HEK293 (cell line): Measurements from ENCODE around the gene RIMKLA.

Source experiments
- CTCF ChIA-PET: fragments of 350-600 bp; formaldehyde crosslinking; extraction: SDS; loops from one replicate; lab custom pipeline; 2021; ENCODE audit warnings: antibody characterized with exemption; lab: Yijun Ruan, JAX
- POLR2A ChIA-PET: fragments of 300-600 bp; formaldehyde crosslinking; extraction: SDS; loops from one replicate; lab custom pipeline; 2020; ENCODE audit warnings: antibody characterized with exemption, inconsistent platforms; lab: Yijun Ruan, JAX
- H3K27ac ChIP-seq: fragments of 200-500 bp; sonication (Bioruptor generic); 2 replicates; pipeline ENCODE4 v1.5.1; 2014; ENCODE audit warnings: low read depth, low read length, control low read depth, inconsistent platforms; ENCODE audit errors: extremely low read depth
- H3K36me3 ChIP-seq, 2 experiments: fragments of 200-500 bp in 1 of 2; sonication (Bioruptor generic) in 1 of 2; 1 replicate in 1 of 2; 2 replicates in 1 of 2; pipeline ENCODE4 v1.5.1; 2014 to 2017; ENCODE audit warnings: inconsistent platforms in 2 of 2, low read length in 2 of 2; ENCODE audit not compliant: control insufficient read depth in 2 of 2, insufficient read depth in 1 of 2
- H3K4me1 ChIP-seq: fragments of 200-500 bp; sonication (Bioruptor generic); 2 replicates; pipeline ENCODE4 v1.5.1; 2014; ENCODE audit warnings: mild to moderate bottlenecking, low read length, inconsistent platforms; ENCODE audit not compliant: control insufficient read depth, insufficient read depth
- H3K4me3 ChIP-seq: 2 replicates; pipeline ENCODE4 v1.5.1; 2011; ENCODE audit warnings: low read depth, mild to moderate bottlenecking, control low read depth, low read length, moderate library complexity
- H3K9me3 ChIP-seq: fragments of 200-500 bp; sonication (Bioruptor generic); 2 replicates; pipeline ENCODE4 v1.5.1; 2014; ENCODE audit warnings: low read depth, low read length, inconsistent platforms; ENCODE audit not compliant: control insufficient read depth, insufficient read depth
- HOXA7 ChIP-seq: sonication (generic); formaldehyde crosslinking; IDR thresholded peaks from 2 replicates; pipeline ENCODE4 v1.8.1; 2022; ENCODE audit warnings: missing genetic modification reagents, borderline replicate concordance
- HOXC10 ChIP-seq: sonication (generic); formaldehyde crosslinking; IDR thresholded peaks from 2 replicates; pipeline ENCODE4 v1.8.1; 2023; ENCODE audit warnings: mild to moderate bottlenecking, missing genetic modification reagents
- SALL2 ChIP-seq: fragments of 450-650 bp; formaldehyde crosslinking; IDR thresholded peaks from 2 replicates; pipeline ENCODE4 v1.5.0; 2017; ENCODE audit warnings: missing biosample characterization, mild to moderate bottlenecking, missing genetic modification characterization, borderline replicate concordance
- SETDB1 ChIP-seq: IDR thresholded peaks from one replicate; pipeline ENCODE4 v1.6.1; 2017; ENCODE audit warnings: mild to moderate bottlenecking, low read length, moderate library complexity, mixed read lengths; ENCODE audit not compliant: insufficient read length
- ZBTB21 ChIP-seq: fragments of 450-650 bp; formaldehyde crosslinking; IDR thresholded peaks from 2 replicates; pipeline ENCODE4 v1.5.1; 2017; ENCODE audit warnings: missing biosample characterization, missing genetic modification characterization
- ZFP41 ChIP-seq: fragments of 450-650 bp; formaldehyde crosslinking; IDR thresholded peaks from 2 replicates; pipeline ENCODE4 v1.5.1; 2016; ENCODE audit warnings: missing biosample characterization, missing genetic modification characterization, borderline replicate concordance
- ZNF146 ChIP-seq: fragments of 450-650 bp; formaldehyde crosslinking; IDR thresholded peaks from 2 replicates; pipeline ENCODE4 v1.5.1; 2016; ENCODE audit warnings: missing biosample characterization, missing genetic modification characterization
- ZNF157 ChIP-seq: fragments of 450-650 bp; formaldehyde crosslinking; IDR thresholded peaks from 2 replicates; pipeline ENCODE4 v1.5.1; 2016; ENCODE audit warnings: missing biosample characterization, missing genetic modification characterization
- ZNF19 ChIP-seq: fragments of 450-650 bp; formaldehyde crosslinking; IDR thresholded peaks from 2 replicates; pipeline ENCODE4; 2016; ENCODE audit warnings: missing biosample characterization, missing genetic modification characterization, low read depth
- ZNF202 ChIP-seq: fragments of 450-650 bp; formaldehyde crosslinking; IDR thresholded peaks from 2 replicates; pipeline ENCODE4 v1.5.1; 2016; ENCODE audit warnings: missing biosample characterization, missing genetic modification characterization, borderline replicate concordance
- ZNF211 ChIP-seq: fragments of 450-650 bp; formaldehyde crosslinking; IDR thresholded peaks from 2 replicates; pipeline ENCODE4 v1.5.1; 2016; ENCODE audit warnings: low read depth, missing biosample characterization, missing genetic modification characterization
- ZNF324 ChIP-seq: fragments of 450-650 bp; formaldehyde crosslinking; IDR thresholded peaks from 2 replicates; pipeline ENCODE4 v1.5.1; 2016; ENCODE audit warnings: missing biosample characterization, missing genetic modification characterization
- ZNF350 ChIP-seq: fragments of 450-650 bp; formaldehyde crosslinking; IDR thresholded peaks from 2 replicates; pipeline ENCODE4 v1.5.0; 2017; ENCODE audit warnings: missing biosample characterization, mild to moderate bottlenecking, missing genetic modification characterization
- ZNF426 ChIP-seq: fragments of 450-650 bp; formaldehyde crosslinking; IDR thresholded peaks from 2 replicates; pipeline ENCODE4 v1.5.1; 2017; ENCODE audit warnings: missing biosample characterization, missing genetic modification characterization, mild to moderate bottlenecking, inconsistent platforms, moderate library complexity
- ZNF670 ChIP-seq: fragments of 450-650 bp; formaldehyde crosslinking; IDR thresholded peaks from 2 replicates; pipeline ENCODE4 v1.5.1; 2016; ENCODE audit warnings: missing biosample characterization, missing genetic modification characterization, low read depth
- ZNF768 ChIP-seq: fragments of 450-650 bp; formaldehyde crosslinking; IDR thresholded peaks from 2 replicates; pipeline ENCODE4 v1.5.1; 2018; ENCODE audit warnings: missing biosample characterization, mild to moderate bottlenecking, missing genetic modification characterization
- ZNF776 ChIP-seq: fragments of 450-650 bp; formaldehyde crosslinking; IDR thresholded peaks from 2 replicates; pipeline ENCODE4 v1.5.0; 2017; ENCODE audit warnings: missing biosample characterization, missing genetic modification characterization, borderline replicate concordance
- ZNF791 ChIP-seq: fragments of 450-650 bp; formaldehyde crosslinking; IDR thresholded peaks from 2 replicates; pipeline ENCODE4 v1.5.1; 2016; ENCODE audit warnings: missing biosample characterization, missing genetic modification characterization
- TF ChIP-seq, protein P1 (sequence below): fragments of 450-650 bp; formaldehyde crosslinking; IDR thresholded peaks from 2 replicates; pipeline ENCODE4 v1.5.1; 2017; ENCODE audit warnings: missing biosample characterization, missing genetic modification characterization
- TF ChIP-seq, protein P2 (sequence below): fragments of 450-650 bp; formaldehyde crosslinking; conservative IDR thresholded peaks from 2 replicates; pipeline ENCODE4 v1.5.1; 2016; ENCODE audit warnings: low read depth, missing biosample characterization, missing genetic modification characterization
- TF ChIP-seq, protein P3 (sequence below): fragments of 450-650 bp; formaldehyde crosslinking; IDR thresholded peaks from 2 replicates; pipeline ENCODE4 v1.5.1; 2016; ENCODE audit warnings: missing biosample characterization, missing genetic modification characterization

The RIMKLA gene

DNA sequence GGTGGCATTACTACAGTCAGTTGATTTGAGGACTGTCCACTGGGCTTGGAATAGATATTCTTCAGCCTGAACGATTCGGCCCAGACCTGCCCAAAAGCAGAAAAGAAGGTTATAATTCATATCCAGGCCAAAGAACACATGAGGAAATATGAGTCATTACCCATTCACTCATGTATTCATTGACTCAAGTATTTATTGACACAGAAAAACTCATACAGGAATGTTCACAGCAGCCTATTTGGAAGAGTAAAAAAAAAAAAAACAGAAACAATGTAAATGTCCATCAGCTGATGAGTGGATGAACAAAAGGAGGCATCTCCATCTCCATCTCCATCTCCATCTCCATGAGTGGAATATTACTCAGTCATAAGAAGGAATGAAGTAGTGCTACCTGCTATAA, 59.3 kb downstream of the RIMKLA start:
- CTCF ChIA-PET, result interaction anchor here (0.6 kb wide), 1 partner anchor 95 kb away, joined by 3 read pairs; no protein-coding TSS in a partner anchor
- H3K27ac ChIP-seq, result no peak overlapping the region
- POLR2A ChIA-PET, result no interaction called here
- TF ChIP-seq HOXA7, result no peak
- 0 out of 2 replicates have a peak, but pooled peaks have one; percentile 24 for TF ChIP-seq ZNF146 (tag by site-specific recombination)
- TF ChIP-seq, protein P1, sequence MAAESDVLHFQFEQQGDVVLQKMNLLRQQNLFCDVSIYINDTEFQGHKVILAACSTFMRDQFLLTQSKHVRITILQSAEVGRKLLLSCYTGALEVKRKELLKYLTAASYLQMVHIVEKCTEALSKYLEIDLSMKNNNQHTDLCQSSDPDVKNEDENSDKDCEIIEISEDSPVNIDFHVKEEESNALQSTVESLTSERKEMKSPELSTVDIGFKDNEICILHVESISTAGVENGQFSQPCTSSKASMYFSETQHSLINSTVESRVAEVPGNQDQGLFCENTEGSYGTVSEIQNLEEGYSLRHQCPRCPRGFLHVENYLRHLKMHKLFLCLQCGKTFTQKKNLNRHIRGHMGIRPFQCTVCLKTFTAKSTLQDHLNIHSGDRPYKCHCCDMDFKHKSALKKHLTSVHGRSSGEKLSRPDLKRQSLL (tag by site-specific recombination), result peak; percentile 29; the same call in 1 of the 2 replicates
- no peak overlapping the region for H3K4me3 ChIP-seq
- no peaks in the 10 kb centered on the region for H3K9me3 ChIP-seq
- no peaks in the 10 kb centered on the region for H3K36me3 ChIP-seq
- H3K4me1 ChIP-seq, result no peaks in the 10 kb centered on the region

DNA sequence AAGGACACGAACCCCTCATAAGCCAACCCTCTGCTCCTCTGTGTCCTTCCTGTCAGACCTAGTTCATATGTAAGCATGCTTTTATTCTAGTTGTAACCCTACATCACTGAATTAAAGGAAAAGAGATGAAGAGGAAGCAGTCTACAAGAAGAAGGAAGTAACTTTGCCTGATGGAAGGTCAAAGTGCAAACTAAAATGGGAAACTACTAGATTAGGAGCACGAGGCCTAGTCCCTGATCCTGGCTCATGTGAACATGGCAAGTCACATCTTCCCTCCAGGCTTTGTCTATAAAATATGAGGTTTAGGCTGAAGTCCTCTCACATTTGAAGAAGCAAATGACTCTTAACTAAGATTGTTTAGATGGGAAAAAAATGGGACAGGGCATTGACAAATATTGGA, 62.1 kb downstream of the RIMKLA start:
- no peaks in the 10 kb centered on the region for H3K4me1 ChIP-seq
- no peaks in the 10 kb centered on the region for H3K36me3 ChIP-seq
- no peaks in the 10 kb centered on the region for H3K9me3 ChIP-seq
- H3K4me3 ChIP-seq, result no peak overlapping the region
- H3K27ac ChIP-seq, result no peak overlapping the region
- CTCF ChIA-PET, result no interaction called here
- POLR2A ChIA-PET, result no interaction called here
- no peak for TF ChIP-seq SALL2 (tag by site-specific recombination)
- TF ChIP-seq ZNF157 (tag by site-specific recombination), result no peak
- TF ChIP-seq, protein P2, sequence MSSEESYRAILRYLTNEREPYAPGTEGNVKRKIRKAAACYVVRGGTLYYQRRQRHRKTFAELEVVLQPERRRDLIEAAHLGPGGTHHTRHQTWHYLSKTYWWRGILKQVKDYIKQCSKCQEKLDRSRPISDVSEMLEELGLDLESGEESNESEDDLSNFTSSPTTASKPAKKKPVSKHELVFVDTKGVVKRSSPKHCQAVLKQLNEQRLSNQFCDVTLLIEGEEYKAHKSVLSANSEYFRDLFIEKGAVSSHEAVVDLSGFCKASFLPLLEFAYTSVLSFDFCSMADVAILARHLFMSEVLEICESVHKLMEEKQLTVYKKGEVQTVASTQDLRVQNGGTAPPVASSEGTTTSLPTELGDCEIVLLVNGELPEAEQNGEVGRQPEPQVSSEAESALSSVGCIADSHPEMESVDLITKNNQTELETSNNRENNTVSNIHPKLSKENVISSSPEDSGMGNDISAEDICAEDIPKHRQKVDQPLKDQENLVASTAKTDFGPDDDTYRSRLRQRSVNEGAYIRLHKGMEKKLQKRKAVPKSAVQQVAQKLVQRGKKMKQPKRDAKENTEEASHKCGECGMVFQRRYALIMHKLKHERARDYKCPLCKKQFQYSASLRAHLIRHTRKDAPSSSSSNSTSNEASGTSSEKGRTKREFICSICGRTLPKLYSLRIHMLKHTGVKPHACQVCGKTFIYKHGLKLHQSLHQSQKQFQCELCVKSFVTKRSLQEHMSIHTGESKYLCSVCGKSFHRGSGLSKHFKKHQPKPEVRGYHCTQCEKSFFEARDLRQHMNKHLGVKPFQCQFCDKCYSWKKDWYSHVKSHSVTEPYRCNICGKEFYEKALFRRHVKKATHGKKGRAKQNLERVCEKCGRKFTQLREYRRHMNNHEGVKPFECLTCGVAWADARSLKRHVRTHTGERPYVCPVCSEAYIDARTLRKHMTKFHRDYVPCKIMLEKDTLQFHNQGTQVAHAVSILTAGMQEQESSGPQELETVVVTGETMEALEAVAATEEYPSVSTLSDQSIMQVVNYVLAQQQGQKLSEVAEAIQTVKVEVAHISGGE (tag by site-specific recombination), result no peak
- no peak for TF ChIP-seq ZNF670 (tag by site-specific recombination)
- TF ChIP-seq ZNF791 (tag by site-specific recombination), result no peak

- Histone ChIP-seq H3K9me3 (no peaks in the 10 kb centered on the region), H3K4me3 (no peak overlapping the region), H3K27ac (no peak overlapping the region), H3K4me1 (no peaks in the 10 kb centered on the region), H3K36me3 (no peaks in the 10 kb centered on the region)
- ChIA-PET CTCF (no interaction called here), POLR2A (no interaction called here)
- no peak for TF ChIP-seq ZNF426 (tag by site-specific recombination)
- no peak for TF ChIP-seq SETDB1
These were observed 68.7 kb downstream of the RIMKLA start for GRCh38 chr1:42449256-42449655.

- Histone ChIP-seq H3K9me3 (no peaks in the 10 kb centered on the region), H3K4me1 (no peaks in the 10 kb centered on the region), H3K27ac (no peak overlapping the region), H3K4me3 (no peak overlapping the region), H3K36me3 (no peaks in the 10 kb centered on the region)
- CTCF ChIA-PET, result interaction anchor here (0.6 kb wide), 1 partner anchor 267 kb away, joined by 8 read pairs; no protein-coding TSS in a partner anchor
- POLR2A ChIA-PET, result no interaction called here
- no peak for TF ChIP-seq ZNF324
- TF ChIP-seq ZNF776 (tag by site-specific recombination), result no peak
- no peak for TF ChIP-seq ZNF768 (tag by site-specific recombination)
- no peak for TF ChIP-seq ZNF211 (tag by site-specific recombination)
- no peak for TF ChIP-seq ZNF19 (tag by site-specific recombination)
- TF ChIP-seq ZNF202 (tag by site-specific recombination), result no peak
- TF ChIP-seq, protein P3, sequence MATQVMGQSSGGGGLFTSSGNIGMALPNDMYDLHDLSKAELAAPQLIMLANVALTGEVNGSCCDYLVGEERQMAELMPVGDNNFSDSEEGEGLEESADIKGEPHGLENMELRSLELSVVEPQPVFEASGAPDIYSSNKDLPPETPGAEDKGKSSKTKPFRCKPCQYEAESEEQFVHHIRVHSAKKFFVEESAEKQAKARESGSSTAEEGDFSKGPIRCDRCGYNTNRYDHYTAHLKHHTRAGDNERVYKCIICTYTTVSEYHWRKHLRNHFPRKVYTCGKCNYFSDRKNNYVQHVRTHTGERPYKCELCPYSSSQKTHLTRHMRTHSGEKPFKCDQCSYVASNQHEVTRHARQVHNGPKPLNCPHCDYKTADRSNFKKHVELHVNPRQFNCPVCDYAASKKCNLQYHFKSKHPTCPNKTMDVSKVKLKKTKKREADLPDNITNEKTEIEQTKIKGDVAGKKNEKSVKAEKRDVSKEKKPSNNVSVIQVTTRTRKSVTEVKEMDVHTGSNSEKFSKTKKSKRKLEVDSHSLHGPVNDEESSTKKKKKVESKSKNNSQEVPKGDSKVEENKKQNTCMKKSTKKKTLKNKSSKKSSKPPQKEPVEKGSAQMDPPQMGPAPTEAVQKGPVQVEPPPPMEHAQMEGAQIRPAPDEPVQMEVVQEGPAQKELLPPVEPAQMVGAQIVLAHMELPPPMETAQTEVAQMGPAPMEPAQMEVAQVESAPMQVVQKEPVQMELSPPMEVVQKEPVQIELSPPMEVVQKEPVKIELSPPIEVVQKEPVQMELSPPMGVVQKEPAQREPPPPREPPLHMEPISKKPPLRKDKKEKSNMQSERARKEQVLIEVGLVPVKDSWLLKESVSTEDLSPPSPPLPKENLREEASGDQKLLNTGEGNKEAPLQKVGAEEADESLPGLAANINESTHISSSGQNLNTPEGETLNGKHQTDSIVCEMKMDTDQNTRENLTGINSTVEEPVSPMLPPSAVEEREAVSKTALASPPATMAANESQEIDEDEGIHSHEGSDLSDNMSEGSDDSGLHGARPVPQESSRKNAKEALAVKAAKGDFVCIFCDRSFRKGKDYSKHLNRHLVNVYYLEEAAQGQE, result no peak
- TF ChIP-seq ZFP41, result no peak
- no peak for TF ChIP-seq ZNF350 (tag by site-specific recombination)
- TF ChIP-seq ZNF791 (tag by site-specific recombination), result no peak
- TF ChIP-seq ZBTB21, result no peak
- TF ChIP-seq HOXC10 (CRISPR knock-in tag), result no peak
These were observed 69.5 kb downstream of the RIMKLA start for GRCh38 chr1:42450061-42450460.
